ENCODE data around the gene NACA2. TPM values are rescaled to one million over a fixed set of nuclear protein-coding genes. Genes with fewer than 3 reads are reported as not detected.
"Not testable (repeated sequence)": the region's sequence is repeated elsewhere in the genome, so short reads cannot be mapped to it uniquely, and the experiment has no call there.

The NACA2 gene
- total RNA-seq, 1 experiment from 2014 or later: not detected

GRCh38 chr17:61587242-61587641 lies 3.8 kb downstream of the NACA2 start:
- no peak for DNase-seq
- Histone ChIP-seq H3K14ac (ENCODE audit: insufficient read depth, low read length) (no peak overlapping the region), H4K91ac (ENCODE audit: insufficient read length, low read depth, low read length) (no peak overlapping the region), H4K5ac (ENCODE audit: insufficient read length, low read depth, low read length) (no peak overlapping the region), H3K23me2 (ENCODE audit: insufficient read length, low read depth, low read length, poor library complexity, severe bottlenecking) (no peaks in the 10 kb centered on the region), H3K4ac (ENCODE audit: low read depth, low read length) (no peak overlapping the region), H4K20me1 (ENCODE audit: control insufficient read depth, insufficient read depth, insufficient read length) (no peaks in the 10 kb centered on the region), H3K4me1 (ENCODE audit: insufficient read depth, low read length) (no peaks in the 10 kb centered on the region), H3K18ac (ENCODE audit: insufficient read length, low read depth, low read length) (no peak overlapping the region), H3K56ac (ENCODE audit: insufficient read length, low read depth, low read length) (no peak overlapping the region), H2BK12ac (ENCODE audit: insufficient read length, low read depth, low read length) (no peak overlapping the region), H3K27ac (ENCODE audit: insufficient read length, low read depth, low read length) (no peak overlapping the region), H2AK5ac (ENCODE audit: insufficient read length, low read length) (no peak overlapping the region), H2BK15ac (ENCODE audit: low read depth, low read length) (no peak overlapping the region), H3T11ph (ENCODE audit: low read length) (no peak overlapping the region), H3K27me3 (ENCODE audit: insufficient read depth, low read length) (no peaks in the 10 kb centered on the region), H3K79me1 (ENCODE audit: insufficient read depth, low read depth, low read length, poor library complexity, severe bottlenecking) (no peaks in the 10 kb centered on the region), H3K9me3 (ENCODE audit: control insufficient read depth, low read depth, low read length) (no peaks in the 10 kb centered on the region), H3K79me2 (ENCODE audit: insufficient read depth, low read length) (no peaks in the 10 kb centered on the region), H3K23ac (ENCODE audit: insufficient read length, low read depth, low read length) (no peak overlapping the region), H2BK20ac (ENCODE audit: low read depth, low read length, poor library complexity, severe bottlenecking) (no peak overlapping the region), H3K4me2 (ENCODE audit: insufficient read depth, insufficient read length, low read length) (no peak overlapping the region), H4K8ac (replicated peaks; ENCODE audit: insufficient read length, low read depth, low read length) (no peak overlapping the region), H2BK5ac (ENCODE audit: insufficient read length, low read length) (no peak overlapping the region), H3K9ac (ENCODE audit: extremely low read depth, insufficient read length, low read length) (no peak overlapping the region), H2BK120ac (ENCODE audit: low read depth, low read length, poor library complexity, severe bottlenecking) (no peak overlapping the region), H2AFZ (ENCODE audit: low read length) (no peak overlapping the region)
- no peaks in the 10 kb centered on the region for H3K4me1 Mint-ChIP-seq
- no peak overlapping the region for H3K27ac Mint-ChIP-seq
- no CpG with 5 or more reads among the region's 1 CpG for WGBS (ENCODE audit: extremely low coverage, insufficient read length, low lambda C conversion rate)
- H3K4me3 Mint-ChIP-seq: no peak overlapping the region
- H3K27me3 Mint-ChIP-seq (ENCODE audit: low read depth): no peaks in the 10 kb centered on the region
- H3K9me3 Mint-ChIP-seq: no peaks in the 10 kb centered on the region
- no peak for TF ChIP-seq CTCF (conservative IDR thresholded peaks at IDR 0.05)
- no peaks in the 10 kb centered on the region for H3K36me3 Mint-ChIP-seq (ENCODE audit: insufficient read depth in 1 of 3, low read depth in 3 of 3)

GRCh38 chr17:61586622-61587021 lies 4.4 kb downstream of the NACA2 start:
- H3K4me1 ChIP-seq (ENCODE audit: insufficient read depth, low read length); H2BK20ac ChIP-seq (ENCODE audit: low read depth, low read length, poor library complexity, severe bottlenecking); H4K8ac ChIP-seq (replicated peaks; ENCODE audit: insufficient read length, low read depth, low read length); H3K27ac Mint-ChIP-seq; H3K79me2 ChIP-seq (ENCODE audit: insufficient read depth, low read length); H2BK12ac ChIP-seq (ENCODE audit: insufficient read length, low read depth, low read length); H2BK5ac ChIP-seq (ENCODE audit: insufficient read length, low read length); H3K4me3 Mint-ChIP-seq; H3K23ac ChIP-seq (ENCODE audit: insufficient read length, low read depth, low read length); DNase-seq; H3K4me2 ChIP-seq (ENCODE audit: insufficient read depth, insufficient read length, low read length); H3K79me1 ChIP-seq (ENCODE audit: insufficient read depth, low read depth, low read length, poor library complexity, severe bottlenecking); H2BK120ac ChIP-seq (ENCODE audit: low read depth, low read length, poor library complexity, severe bottlenecking); H3K36me3 Mint-ChIP-seq (ENCODE audit: insufficient read depth in 1 of 3, low read depth in 3 of 3); H3K18ac ChIP-seq (ENCODE audit: insufficient read length, low read depth, low read length); H3K23me2 ChIP-seq (ENCODE audit: insufficient read length, low read depth, low read length, poor library complexity, severe bottlenecking); H3K27ac ChIP-seq (ENCODE audit: insufficient read length, low read depth, low read length); H3K56ac ChIP-seq (ENCODE audit: insufficient read length, low read depth, low read length); H3K9me3 Mint-ChIP-seq; H2AFZ ChIP-seq (ENCODE audit: low read length); H3K9me3 ChIP-seq (ENCODE audit: control insufficient read depth, low read depth, low read length); H3K14ac ChIP-seq (ENCODE audit: insufficient read depth, low read length); H2AK5ac ChIP-seq (ENCODE audit: insufficient read length, low read length); H3K27me3 Mint-ChIP-seq (ENCODE audit: low read depth); H3K4ac ChIP-seq (ENCODE audit: low read depth, low read length); H3K4me1 Mint-ChIP-seq; H4K91ac ChIP-seq (ENCODE audit: insufficient read length, low read depth, low read length); H4K20me1 ChIP-seq (ENCODE audit: control insufficient read depth, insufficient read depth, insufficient read length); H3T11ph ChIP-seq (ENCODE audit: low read length); H3K9ac ChIP-seq (ENCODE audit: extremely low read depth, insufficient read length, low read length); H2BK15ac ChIP-seq (ENCODE audit: low read depth, low read length); H4K5ac ChIP-seq (ENCODE audit: insufficient read length, low read depth, low read length); H3K27me3 ChIP-seq (ENCODE audit: insufficient read depth, low read length): not testable (repeated sequence)
- no CpG with 5 or more reads among the region's 3 CpGs for WGBS (ENCODE audit: extremely low coverage, insufficient read length, low lambda C conversion rate)
